ENCODE measurements around the gene HCAR3. TPM values are rescaled to one million over a fixed set of nuclear protein-coding genes. Genes with fewer than 3 reads are reported as not detected.

HCAR3 gene
- total and polyA plus RNA-seq, 2 of the 8 experiments (the other 6 are each of a cell fraction or from before 2014, with no cell fraction given) = not detected

DNA sequence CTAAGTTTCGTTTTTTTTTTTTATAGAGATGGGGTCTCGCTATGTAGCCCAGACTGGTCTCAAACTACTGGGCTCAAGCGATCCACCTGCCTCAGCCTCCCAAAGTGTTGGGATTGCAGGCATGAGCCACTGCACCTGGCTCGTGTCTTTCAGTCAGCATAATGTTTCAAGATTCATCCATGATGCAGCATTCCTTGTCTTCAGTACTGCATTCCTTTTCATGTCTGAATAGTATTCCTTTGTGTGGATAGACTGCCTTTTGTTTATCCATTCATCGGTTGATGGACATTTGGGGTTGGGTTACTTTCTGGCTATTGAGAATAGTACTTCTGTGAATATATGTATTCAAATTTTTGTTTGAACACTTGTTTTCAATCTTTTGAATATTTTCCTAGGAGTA lies 50.9 kb downstream of the HCAR3 start (continued):
- TF ChIP-seq, protein P1, sequence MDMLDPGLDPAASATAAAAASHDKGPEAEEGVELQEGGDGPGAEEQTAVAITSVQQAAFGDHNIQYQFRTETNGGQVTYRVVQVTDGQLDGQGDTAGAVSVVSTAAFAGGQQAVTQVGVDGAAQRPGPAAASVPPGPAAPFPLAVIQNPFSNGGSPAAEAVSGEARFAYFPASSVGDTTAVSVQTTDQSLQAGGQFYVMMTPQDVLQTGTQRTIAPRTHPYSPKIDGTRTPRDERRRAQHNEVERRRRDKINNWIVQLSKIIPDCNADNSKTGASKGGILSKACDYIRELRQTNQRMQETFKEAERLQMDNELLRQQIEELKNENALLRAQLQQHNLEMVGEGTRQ (IDR thresholded peaks at IDR 0.05; ENCODE audit: low read length) = no peak
- TF ChIP-seq YY1 (IDR thresholded peaks at IDR 0.05; ENCODE audit: low read depth, low read length) = no peak

Data from H1 (cell line).